Activated B cell treated with CpG ODN at 0.5 μM for 24 hours (primary cell): ENCODE measurements around the gene FARP2. TPM values are rescaled to one million over a fixed set of nuclear protein-coding genes. Genes with fewer than 3 reads are reported as not detected.

Experiments used
- ATAC-seq: fragments of 200-7000 bp; cut with Tn5 transposase; one replicate; pipeline ENCODE4 v1.10.0; 2021; ENCODE audit warnings: low read depth, mild to moderate bottlenecking, moderate library complexity
- CTCF ChIA-PET: fragments of 350-600 bp; sonication (Branson Sonifier 250); formaldehyde crosslinking; loops from one replicate; lab custom pipeline; 2021; ENCODE audit warnings: antibody characterized with exemption; lab: Charles Lee
- POLR2A ChIA-PET: fragments of 350-600 bp; sonication (Branson Sonifier 250); formaldehyde crosslinking; loops from one replicate; lab custom pipeline; 2021; ENCODE audit warnings: antibody characterized with exemption; lab: Charles Lee
- DNase-seq: peaks from one replicate; pipeline ENCODE4 v3.0.0; 2022
- H3K27ac Mint-ChIP-seq: one replicate; pipeline ENCODE4 v1.8.0; 2020; ENCODE audit warnings: mixed read lengths
- H3K27me3 Mint-ChIP-seq: one replicate; pipeline ENCODE4 v1.8.0; 2021; ENCODE audit warnings: mixed read lengths
- H3K36me3 Mint-ChIP-seq: one replicate; pipeline ENCODE4 v1.8.0; 2021; ENCODE audit warnings: low read depth, mixed read lengths
- H3K4me1 Mint-ChIP-seq: one replicate; pipeline ENCODE4 v1.8.0; 2021; ENCODE audit warnings: mixed read lengths
- H3K4me3 Mint-ChIP-seq: one replicate; pipeline ENCODE4 v1.8.0; 2020; ENCODE audit warnings: mild to moderate bottlenecking, mixed read lengths
- H3K9me3 Mint-ChIP-seq: one replicate; pipeline ENCODE4 v1.8.0; 2020; ENCODE audit warnings: mixed read lengths
- CTCF ChIP-seq: fragments of 200-600 bp; IDR thresholded peaks from one replicate; pipeline ENCODE4 v1.8.0; 2022; ENCODE audit warnings: antibody characterized with exemption, mild to moderate bottlenecking
- intact Hi-C: fragments of 100-400 bp; cut with micrococcal nuclease; formaldehyde crosslinking; loops from one replicate; pipeline ENCODE4 v1.15.1; 2024
- total RNA-seq: library from RNA; stranded (reverse); gene quantifications from 2 replicates; pipeline ENCODE4 v1.2.3, GENCODE V29; 2022

Gene FARP2
- total RNA-seq, 1 donor from 2014 or later: 91.2 TPM

- H3K9me3 Mint-ChIP-seq: no peaks in the 10 kb centered on the region
- peak overlapping the region; percentile 85 for H3K27ac Mint-ChIP-seq
- CTCF ChIA-PET: interaction anchor here (1.0 kb wide), 1 partner anchor 82 kb away, joined by 3 read pairs; no protein-coding TSS in a partner anchor
- peak; percentile 51 for DNase-seq
- no peaks in the 10 kb centered on the region for H3K36me3 Mint-ChIP-seq
- H3K27me3 Mint-ChIP-seq: no peaks in the 10 kb centered on the region
- intact Hi-C loops: loop anchor here (2.0 to 10.0 kb wide), 2 partner anchors 15 to 1905 kb away; partner anchors contain the start of gene HDAC4
- no peak for TF ChIP-seq CTCF
- POLR2A ChIA-PET: interaction anchor here (0.6 to 1.0 kb wide), 3 partner anchors 9 to 392 kb away, joined by 3 to 5 read pairs (median 3); no protein-coding TSS in a partner anchor
- peaks cover 75% of the 10 kb centered on the region for H3K4me1 Mint-ChIP-seq
- peak; percentile 85 for ATAC-seq
- H3K4me3 Mint-ChIP-seq: peak overlapping the region; percentile 68
Observed at GRCh38 chr2:241309684-241310117, 46.4 kb upstream of the FARP2 start.

- POLR2A ChIA-PET: interaction anchor here (0.6 kb wide), 1 partner anchor 149 kb away, joined by 5 read pairs; no protein-coding TSS in a partner anchor
- DNase-seq (no peak), ATAC-seq (no peak)
- TF ChIP-seq CTCF: no peak
- intact Hi-C loops: loop anchor here (10.0 kb wide), 1 partner anchor 1906 kb away; the partner anchor contains the start of gene HDAC4
- H3K9me3 Mint-ChIP-seq: no peaks in the 10 kb centered on the region
- peak overlapping the region; percentile 57 for H3K4me3 Mint-ChIP-seq
- peak overlapping the region; percentile 47 for H3K27ac Mint-ChIP-seq
- peaks cover 6% of the 10 kb centered on the region for H3K36me3 Mint-ChIP-seq
- peaks cover 65% of the 10 kb centered on the region for H3K4me1 Mint-ChIP-seq
- CTCF ChIA-PET: interaction anchor here (0.5 kb wide), 1 partner anchor 54 kb away, joined by 3 read pairs; no protein-coding TSS in a partner anchor
- H3K27me3 Mint-ChIP-seq: no peaks in the 10 kb centered on the region
Observed at GRCh38 chr2:241310917-241311566, 45.0 kb upstream of the FARP2 start.

GRCh38 chr2:241312082-241312481 lies 44.0 kb upstream of the FARP2 start:
- Mint-ChIP-seq H3K27me3 (no peaks in the 10 kb centered on the region), H3K27ac (no peak overlapping the region), H3K36me3 (peaks cover 14% of the 10 kb centered on the region), H3K4me3 (no peak overlapping the region), H3K9me3 (no peaks in the 10 kb centered on the region), H3K4me1 (peaks cover 70% of the 10 kb centered on the region)
- ATAC-seq (no peak), DNase-seq (no peak)
- ChIA-PET POLR2A (interaction anchor here (1.0 kb wide), 1 partner anchor 62 kb away, joined by 3 read pairs; no protein-coding TSS in a partner anchor), CTCF (no interaction called here)
- no peak for TF ChIP-seq CTCF
- intact Hi-C loops: loop anchor here (10.0 kb wide), 1 partner anchor 1907 kb away; the partner anchor contains the start of gene HDAC4

GRCh38 chr2:241313543-241314095 lies 42.5 kb upstream of the FARP2 start:
- peaks cover 26% of the 10 kb centered on the region for H3K36me3 Mint-ChIP-seq
- peak overlapping the region; percentile 98 for H3K4me3 Mint-ChIP-seq
- no peaks in the 10 kb centered on the region for H3K27me3 Mint-ChIP-seq
- ChIA-PET POLR2A (interaction anchor here (1.4 to 4.1 kb wide), 7 partner anchors 8 to 727 kb away, joined by 4 to 50 read pairs (median 10); partner anchors contain the start of genes CAPN10, PASK and PPP1R7), CTCF (interaction anchor here (0.8 kb wide), 1 partner anchor 79 kb away, joined by 3 read pairs; no protein-coding TSS in a partner anchor)
- peak overlapping the region; percentile 100 for H3K27ac Mint-ChIP-seq
- peaks cover 79% of the 10 kb centered on the region for H3K4me1 Mint-ChIP-seq
- H3K9me3 Mint-ChIP-seq: no peaks in the 10 kb centered on the region
- no peak for ATAC-seq
- DNase-seq: no peak
- intact Hi-C loops: loop anchor here (2.0 to 10.0 kb wide), 3 partner anchors 163 to 1909 kb away; partner anchors contain the start of genes DUSP28, HDAC4 and PPP1R7
- TF ChIP-seq CTCF: no peak
